ENCODE results near the gene RNASET2. TPM values are rescaled to one million over a fixed set of nuclear protein-coding genes. Genes with fewer than 3 reads are reported as not detected.
"Not testable (repeated sequence)": the region's sequence is repeated elsewhere in the genome, so short reads cannot be mapped to it uniquely, and the experiment has no call there.

Gene RNASET2
- total RNA-seq, 2 experiments from 2014 or later: 69.2 to 73.1 TPM

DNA sequence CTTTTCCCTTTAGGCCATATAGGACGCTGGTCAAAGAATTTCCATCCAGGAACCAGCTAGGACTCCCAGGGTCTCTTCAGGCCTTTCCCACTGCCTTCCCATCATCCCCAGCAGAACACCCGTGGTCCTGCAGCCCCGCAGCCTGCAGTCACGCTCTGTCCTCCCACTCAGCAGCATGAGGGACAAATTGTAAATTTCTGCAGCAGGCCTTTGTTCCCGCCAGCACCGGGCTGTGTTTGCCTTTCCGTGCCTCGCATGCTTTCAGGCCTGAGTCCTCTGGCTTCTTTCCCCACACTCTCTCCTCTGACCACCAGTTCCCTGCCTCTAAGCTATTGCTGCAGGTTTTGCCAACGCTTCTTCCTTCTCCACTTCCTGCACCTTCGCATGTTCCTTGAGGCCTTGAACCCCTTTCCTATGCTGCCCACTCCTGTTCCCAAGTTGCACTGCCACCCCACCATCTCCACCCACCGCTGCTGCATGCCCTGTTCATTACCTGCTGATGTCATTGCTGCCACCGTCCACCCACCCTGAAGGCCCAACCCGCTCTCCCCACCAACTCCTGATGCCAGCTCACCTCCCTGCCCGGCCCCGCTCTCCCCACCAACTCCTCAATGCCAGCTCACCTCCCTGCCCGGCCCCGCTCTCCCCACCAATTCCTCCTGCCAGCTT is 49.8 kb downstream of the RNASET2 start:
- Mint-ChIP-seq H3K27ac (peak overlapping the region; percentile 84), H3K4me1 (peaks cover 26% of the 10 kb centered on the region), H3K4me3 (no peak overlapping the region), H3K36me3 (peaks cover 4% of the 10 kb centered on the region), H3K9me3 (no peaks in the 10 kb centered on the region), H3K27me3 (no peaks in the 10 kb centered on the region)
- POLR2A ChIA-PET: interaction anchor here (0.6 to 2.6 kb wide), 2 partner anchors 50 to 305 kb away, joined by 3 to 14 read pairs; partner anchors contain the start of gene RNASET2
- DNase-seq: no peak
- no peak for ATAC-seq (ENCODE audit: low read depth)

DNA sequence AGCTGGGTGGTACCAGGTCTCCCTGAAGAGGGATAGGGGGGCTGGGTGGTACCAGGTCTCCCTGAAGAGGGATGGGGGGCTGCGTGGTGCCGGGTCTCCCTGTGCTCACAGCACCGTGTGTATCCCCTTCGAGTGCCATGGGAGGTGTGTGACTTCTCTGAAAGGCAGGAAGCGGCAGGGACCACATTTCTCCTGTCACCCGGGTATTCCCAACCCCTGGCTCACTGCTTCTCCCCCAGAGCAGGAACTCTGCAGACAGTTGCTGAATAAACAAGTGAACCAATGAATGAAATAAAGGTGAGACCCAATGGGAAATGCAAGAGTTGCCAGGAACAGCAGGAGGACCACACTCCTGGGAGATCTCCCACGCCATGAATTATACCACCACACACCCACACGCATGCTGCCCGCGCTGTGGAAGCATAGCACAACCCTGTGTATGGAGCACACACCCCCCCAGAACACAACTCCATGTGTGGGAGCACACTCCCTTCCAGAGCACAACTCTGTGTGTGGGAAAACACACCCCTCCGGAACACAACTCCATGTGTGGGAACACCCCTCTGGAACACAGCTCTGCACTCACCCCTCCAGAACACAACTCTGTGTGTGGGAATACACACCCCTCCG is 50.7 kb downstream of the RNASET2 start:
- DNase-seq (no peak), ATAC-seq (ENCODE audit: low read depth) (no peak)
- Mint-ChIP-seq H3K4me3 (no peak overlapping the region), H3K27ac (no peak overlapping the region), H3K27me3 (no peaks in the 10 kb centered on the region), H3K36me3 (no peaks in the 10 kb centered on the region), H3K9me3 (no peaks in the 10 kb centered on the region), H3K4me1 (peaks cover 19% of the 10 kb centered on the region)
- POLR2A ChIA-PET: no interaction called here

DNA sequence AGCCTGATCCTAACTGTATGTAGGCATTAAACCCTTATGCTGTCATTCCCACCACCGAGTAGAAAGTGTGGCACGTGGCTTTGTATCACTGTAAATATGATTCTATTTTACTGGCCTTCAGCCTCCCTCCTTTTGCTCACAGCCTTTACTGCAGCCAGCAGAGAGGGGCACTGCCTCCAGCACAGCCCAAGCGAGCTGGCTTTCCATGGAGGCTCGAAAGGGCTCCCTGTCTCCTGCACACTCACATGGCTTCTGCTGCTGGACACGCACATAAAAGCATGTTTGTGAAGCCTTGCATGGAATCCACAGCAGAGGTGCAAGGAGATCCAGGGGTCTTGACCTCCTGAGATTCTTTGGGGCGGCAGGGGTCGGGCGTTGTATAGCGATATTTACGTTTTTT is 51.3 kb downstream of the RNASET2 start:
- H3K9me3 Mint-ChIP-seq: no peaks in the 10 kb centered on the region
- POLR2A ChIA-PET: no interaction called here
- no peak for ATAC-seq (ENCODE audit: low read depth)
- no peak for DNase-seq
- H3K27ac Mint-ChIP-seq: no peak overlapping the region
- no peak overlapping the region for H3K4me3 Mint-ChIP-seq
- peaks cover 16% of the 10 kb centered on the region for H3K4me1 Mint-ChIP-seq
- H3K27me3 Mint-ChIP-seq: no peaks in the 10 kb centered on the region
- H3K36me3 Mint-ChIP-seq: no peaks in the 10 kb centered on the region

DNA sequence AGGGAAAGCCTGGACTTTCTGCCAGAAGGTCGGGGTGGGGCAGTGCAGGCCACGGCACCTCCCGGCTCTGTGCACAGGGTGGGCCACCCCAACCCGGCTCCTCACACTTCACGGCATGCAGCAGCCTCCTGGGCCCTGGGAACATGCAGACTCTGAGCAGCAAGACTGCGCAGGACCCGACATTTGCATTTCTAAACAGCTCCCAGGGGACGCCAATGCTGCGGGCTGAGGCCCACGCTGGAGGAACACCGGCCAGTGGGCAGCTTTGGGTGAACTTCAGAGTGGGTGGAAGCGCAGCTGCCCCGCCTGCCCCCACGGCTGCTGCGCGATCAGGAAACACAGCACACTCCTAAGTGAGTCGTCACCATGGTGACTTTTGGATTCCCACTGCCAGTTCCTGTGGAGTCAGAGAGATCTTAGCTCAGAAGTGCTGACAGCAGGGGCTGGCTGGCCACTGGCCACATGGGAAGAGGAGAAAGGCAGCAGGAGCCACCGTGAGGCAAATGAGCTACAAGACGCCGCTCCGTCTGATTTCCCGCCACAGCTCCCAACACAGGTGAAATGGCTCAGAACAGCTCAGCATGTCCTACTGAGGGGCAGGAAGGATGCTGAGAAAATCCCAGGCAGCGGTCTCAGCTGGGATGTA is 52.1 kb downstream of the RNASET2 start:
- POLR2A ChIA-PET: no interaction called here
- ATAC-seq (ENCODE audit: low read depth) (no peak), DNase-seq (no peak)
- Mint-ChIP-seq H3K36me3 (no peaks in the 10 kb centered on the region), H3K9me3 (no peaks in the 10 kb centered on the region), H3K4me1 (peaks cover 16% of the 10 kb centered on the region), H3K27me3 (no peaks in the 10 kb centered on the region), H3K27ac (no peak overlapping the region), H3K4me3 (no peak overlapping the region)

DNA sequence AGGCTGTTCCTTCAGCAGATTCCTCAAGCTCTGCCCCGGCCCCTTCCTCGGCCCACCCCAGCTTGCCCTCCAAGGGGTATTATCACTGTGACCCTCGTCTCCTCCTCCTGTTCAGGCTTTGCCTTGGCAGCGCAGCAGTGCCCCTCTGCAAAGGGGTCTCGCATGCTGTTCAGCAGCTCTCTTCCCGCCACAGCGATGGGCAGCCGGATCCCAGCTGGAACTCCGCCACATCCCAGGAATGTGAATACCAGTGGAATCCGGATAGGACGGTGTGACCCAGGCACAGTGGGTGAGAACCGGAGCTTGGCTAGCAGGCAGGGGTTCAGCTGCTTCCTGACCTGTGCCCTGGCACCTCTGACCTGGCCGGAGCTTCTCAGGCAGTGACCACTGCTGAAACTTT is 52.9 kb downstream of the RNASET2 start:
- no peak for DNase-seq
- no peak overlapping the region for H3K4me3 Mint-ChIP-seq
- no peaks in the 10 kb centered on the region for H3K36me3 Mint-ChIP-seq
- ATAC-seq (ENCODE audit: low read depth): no peak
- POLR2A ChIA-PET: no interaction called here
- H3K9me3 Mint-ChIP-seq: no peaks in the 10 kb centered on the region
- peaks cover 14% of the 10 kb centered on the region for H3K4me1 Mint-ChIP-seq
- no peak overlapping the region for H3K27ac Mint-ChIP-seq
- no peaks in the 10 kb centered on the region for H3K27me3 Mint-ChIP-seq

DNA sequence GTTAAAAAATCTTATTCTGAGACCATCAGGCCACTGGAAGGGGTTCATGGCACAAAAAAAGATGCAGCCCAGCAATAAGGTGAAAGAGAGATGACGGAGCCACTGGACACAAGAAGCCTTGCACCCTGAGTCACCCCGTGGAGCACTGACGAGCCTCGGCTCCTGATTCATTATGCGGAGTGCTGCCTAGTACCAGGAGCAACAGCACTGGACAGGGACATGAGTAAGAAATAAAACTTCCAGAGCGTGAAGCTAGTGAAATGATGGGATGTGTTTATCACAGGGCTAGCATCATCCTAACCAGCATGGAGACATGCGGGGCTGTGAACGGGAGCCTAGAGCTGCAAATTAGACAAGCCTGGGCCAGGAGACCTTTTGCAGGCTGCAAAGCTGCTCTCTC is 53.3 kb downstream of the RNASET2 start:
- H3K4me3 Mint-ChIP-seq: no peak overlapping the region
- H3K27me3 Mint-ChIP-seq: no peaks in the 10 kb centered on the region
- DNase-seq (no peak), ATAC-seq (ENCODE audit: low read depth) (no peak)
- POLR2A ChIA-PET: no interaction called here
- no peaks in the 10 kb centered on the region for H3K9me3 Mint-ChIP-seq
- H3K27ac Mint-ChIP-seq: no peak overlapping the region
- peaks cover 11% of the 10 kb centered on the region for H3K4me1 Mint-ChIP-seq
- H3K36me3 Mint-ChIP-seq: no peaks in the 10 kb centered on the region

DNA sequence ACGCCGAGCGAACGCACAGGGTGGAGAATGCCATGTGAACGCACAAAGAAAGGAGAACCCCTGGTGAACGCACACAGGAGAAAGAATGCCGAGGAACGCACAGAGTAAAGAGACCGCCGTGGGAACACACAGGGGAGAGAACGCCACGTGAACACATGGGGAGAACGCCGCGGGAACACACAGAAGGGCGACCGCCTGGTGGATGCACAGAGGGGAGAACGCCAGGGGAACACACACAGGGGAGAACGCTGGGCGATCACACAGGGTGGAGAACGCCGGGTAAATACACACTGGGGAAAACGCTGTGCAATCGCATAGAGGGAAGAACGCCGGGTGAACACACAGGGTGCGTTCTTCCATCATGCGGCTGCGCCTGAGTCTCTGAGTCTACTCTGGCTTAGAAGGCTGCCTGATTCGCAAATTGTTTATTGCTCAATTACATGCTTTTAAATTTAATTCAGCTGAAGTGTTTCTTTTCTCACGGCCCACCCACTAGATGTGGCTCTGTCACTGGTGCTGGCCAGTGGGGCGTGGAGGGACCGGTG is 54.1 kb downstream of the RNASET2 start:
- H3K4me3 Mint-ChIP-seq: no peak overlapping the region
- no peak for DNase-seq
- no peaks in the 10 kb centered on the region for H3K27me3 Mint-ChIP-seq
- H3K27ac Mint-ChIP-seq: no peak overlapping the region
- POLR2A ChIA-PET: no interaction called here
- peaks cover 5% of the 10 kb centered on the region for H3K4me1 Mint-ChIP-seq
- no peak for ATAC-seq (ENCODE audit: low read depth)
- no peaks in the 10 kb centered on the region for H3K9me3 Mint-ChIP-seq
- H3K36me3 Mint-ChIP-seq: no peaks in the 10 kb centered on the region

DNA sequence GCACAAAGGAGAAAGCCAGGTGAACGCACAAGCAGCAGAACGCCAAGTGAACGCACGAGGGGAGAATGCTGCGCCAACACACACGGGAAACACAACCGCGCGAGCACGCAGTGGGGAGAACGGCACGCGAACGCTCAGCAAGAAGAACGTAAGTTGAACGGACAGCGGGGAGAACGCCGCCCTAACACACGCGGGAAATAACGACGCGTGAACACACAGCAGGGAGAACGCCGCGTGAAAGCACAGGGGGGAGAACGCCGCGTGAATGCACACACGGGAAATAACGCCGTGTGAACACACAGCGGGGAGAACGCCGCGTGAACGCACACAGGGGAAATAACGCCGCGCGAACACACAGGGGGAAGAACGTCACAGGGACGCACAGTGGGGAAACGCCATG is 54.7 kb downstream of the RNASET2 start:
- Mint-ChIP-seq H3K4me3 (no peak overlapping the region), H3K36me3 (no peaks in the 10 kb centered on the region), H3K27me3 (no peaks in the 10 kb centered on the region), H3K4me1 (no peaks in the 10 kb centered on the region), H3K9me3 (no peaks in the 10 kb centered on the region), H3K27ac (no peak overlapping the region)
- DNase-seq (no peak), ATAC-seq (ENCODE audit: low read depth) (no peak)
- POLR2A ChIA-PET: no interaction called here

DNA sequence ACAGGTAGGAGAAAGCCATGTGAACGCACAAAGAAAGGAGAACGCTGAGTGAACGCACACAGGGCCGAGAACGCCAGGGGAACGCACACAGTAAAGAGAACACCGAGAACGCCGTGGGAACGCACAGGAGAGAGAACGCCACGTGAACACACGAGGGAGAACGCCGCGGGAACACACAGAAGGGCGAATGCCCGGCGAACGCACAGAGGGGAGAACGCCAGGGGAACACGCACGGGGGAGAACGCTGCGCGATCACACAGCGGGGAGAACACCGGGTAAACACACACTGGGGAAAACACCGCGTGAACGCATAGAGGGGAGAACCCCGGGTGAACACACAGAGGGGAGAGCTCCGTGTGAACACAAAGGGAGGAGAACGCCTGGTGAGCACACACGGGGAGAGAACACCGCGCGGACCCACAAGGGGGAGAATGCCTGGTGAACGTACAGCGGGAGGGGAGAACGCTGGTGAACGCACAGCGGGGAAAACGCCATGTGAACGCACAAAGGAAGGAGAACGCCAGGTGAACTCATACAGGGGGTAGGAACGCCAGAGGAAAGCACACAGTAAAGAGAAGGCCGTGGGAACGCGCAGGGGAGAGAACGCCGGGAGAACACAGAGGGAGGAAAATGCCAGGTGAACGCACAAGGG is 55.3 kb downstream of the RNASET2 start:
- no peaks in the 10 kb centered on the region for H3K36me3 Mint-ChIP-seq
- H3K27ac Mint-ChIP-seq: no peak overlapping the region
- POLR2A ChIA-PET: no interaction called here
- H3K27me3 Mint-ChIP-seq: no peaks in the 10 kb centered on the region
- DNase-seq (no peak), ATAC-seq (ENCODE audit: low read depth) (no peak)
- no peaks in the 10 kb centered on the region for H3K9me3 Mint-ChIP-seq
- no peak overlapping the region for H3K4me3 Mint-ChIP-seq
- no peaks in the 10 kb centered on the region for H3K4me1 Mint-ChIP-seq

DNA sequence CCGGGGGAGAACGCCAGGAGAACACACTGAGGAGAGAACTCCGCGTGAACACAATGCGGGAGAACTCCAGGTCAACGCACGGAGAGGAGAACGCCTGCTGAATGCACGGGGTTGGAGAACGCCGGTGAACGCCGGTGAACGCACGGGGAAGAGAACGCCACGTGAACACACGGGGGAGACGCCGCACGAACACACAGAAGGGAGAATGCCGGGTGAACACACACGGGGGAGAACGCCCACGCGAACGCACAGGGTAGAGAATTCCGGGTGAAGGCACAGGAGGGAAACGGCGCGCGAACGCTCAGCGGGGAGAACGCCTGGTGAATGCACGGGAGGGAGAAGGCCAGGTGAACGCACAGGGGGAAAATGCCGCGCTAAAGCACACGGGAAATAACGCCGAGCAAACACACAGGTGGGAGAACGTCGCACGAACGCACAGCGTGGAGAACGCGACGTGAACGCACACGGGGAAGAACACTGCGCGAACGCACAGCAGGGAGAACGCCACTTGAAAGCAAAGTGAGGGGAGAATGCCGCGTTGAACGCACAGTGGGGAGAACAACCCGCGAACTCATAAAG is 56.1 kb downstream of the RNASET2 start:
- POLR2A ChIA-PET: no interaction called here
- Mint-ChIP-seq H3K27me3 (no peaks in the 10 kb centered on the region), H3K27ac (no peak overlapping the region), H3K4me1 (no peaks in the 10 kb centered on the region), H3K36me3 (no peaks in the 10 kb centered on the region), H3K9me3 (no peaks in the 10 kb centered on the region), H3K4me3 (no peak overlapping the region)
- no peak for ATAC-seq (ENCODE audit: low read depth)
- DNase-seq: no peak

DNA sequence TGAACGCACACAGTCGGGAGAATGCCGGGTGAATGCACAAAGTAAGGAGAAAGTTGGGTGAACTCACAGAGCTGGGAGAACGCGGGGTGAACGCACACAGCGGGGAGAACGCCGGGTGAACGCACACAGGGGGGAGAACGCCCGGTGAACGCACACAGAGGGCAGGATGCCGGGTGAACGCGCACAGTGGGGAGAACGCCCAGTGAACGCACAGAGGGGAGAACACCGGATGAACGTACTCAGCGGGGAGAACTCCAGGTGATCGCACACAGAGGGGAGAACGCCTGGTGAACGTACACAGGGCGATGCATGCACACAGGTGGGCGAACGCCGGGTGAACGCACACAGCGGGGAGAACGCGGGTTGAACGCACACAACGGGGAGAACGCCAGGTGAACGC is 57.4 kb downstream of the RNASET2 start:
- no peaks in the 10 kb centered on the region for H3K36me3 Mint-ChIP-seq
- DNase-seq: no peak
- no peak overlapping the region for H3K4me3 Mint-ChIP-seq
- H3K4me1 Mint-ChIP-seq: no peaks in the 10 kb centered on the region
- no peaks in the 10 kb centered on the region for H3K27me3 Mint-ChIP-seq
- ATAC-seq (ENCODE audit: low read depth): no peak
- POLR2A ChIA-PET: no interaction called here
- no peaks in the 10 kb centered on the region for H3K9me3 Mint-ChIP-seq
- H3K27ac Mint-ChIP-seq: no peak overlapping the region

DNA sequence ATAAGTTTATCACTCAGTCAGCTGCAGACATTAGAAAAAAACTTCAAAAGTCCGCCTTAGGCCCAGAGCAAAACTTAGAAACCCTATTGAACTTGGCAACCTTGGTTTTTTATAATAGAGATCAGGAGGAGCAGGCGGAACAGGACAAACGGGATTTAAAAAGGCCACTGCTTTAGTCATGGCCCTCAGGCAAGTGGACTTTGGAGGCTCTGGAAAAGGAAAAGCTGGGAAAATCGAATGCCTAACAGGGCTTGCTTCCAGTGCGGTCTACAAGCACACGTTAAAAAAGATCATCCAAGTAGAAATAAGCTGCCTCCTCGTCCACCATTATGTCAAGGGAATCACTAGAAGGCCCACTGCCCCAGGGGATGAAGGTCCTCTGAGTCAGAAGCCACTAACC is 61.7 kb downstream of the RNASET2 start:
- DNase-seq; H3K36me3 Mint-ChIP-seq; ATAC-seq (ENCODE audit: low read depth); POLR2A ChIA-PET; H3K27ac Mint-ChIP-seq; H3K27me3 Mint-ChIP-seq; H3K9me3 Mint-ChIP-seq; H3K4me1 Mint-ChIP-seq; H3K4me3 Mint-ChIP-seq: not testable (repeated sequence)

DNA sequence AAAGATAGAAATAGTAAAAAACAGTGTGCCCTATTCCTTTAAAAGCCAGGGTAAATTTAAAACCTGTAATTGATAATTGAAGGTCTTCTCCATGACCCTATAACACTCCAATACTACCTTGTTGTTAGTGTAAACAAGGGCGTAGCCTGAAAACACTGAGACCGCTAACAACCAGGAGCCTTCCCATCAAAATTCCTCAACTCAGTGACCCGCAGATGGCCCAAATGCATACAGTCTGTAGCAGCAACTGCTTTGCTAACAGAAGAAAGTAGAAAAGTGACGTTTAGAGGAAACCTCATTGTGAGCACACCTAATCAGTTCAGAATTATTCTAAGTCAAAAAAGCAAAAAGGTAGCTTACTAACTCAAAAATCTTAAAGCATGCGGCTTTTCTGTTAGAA is 63.9 kb downstream of the RNASET2 start:
- not testable (repeated sequence) for ATAC-seq (ENCODE audit: low read depth); H3K4me1 Mint-ChIP-seq; H3K9me3 Mint-ChIP-seq

More for the DNA sequence above, 63.9 kb downstream of the RNASET2 start:
- H3K27ac Mint-ChIP-seq, DNase-seq, POLR2A ChIA-PET, H3K27me3 Mint-ChIP-seq, H3K36me3 Mint-ChIP-seq, H3K4me3 Mint-ChIP-seq: not testable (repeated sequence)
